Smooth muscle cell of the umbilical artery (primary cell): ENCODE measurements around the gene LINC00632. TPM values are rescaled to one million over a fixed set of nuclear protein-coding genes. Genes with fewer than 3 reads are reported as not detected.

Experiments used
- total RNA-seq: library from RNA; depleted of rRNA; stranded (reverse); fragments of >200 nt; gene quantifications from 2 replicates; pipeline ENCODE4 v1.2.3, GENCODE V29; 2014

The LINC00632 gene
- 13.4 and 17.0 TPM in 2 replicates for total RNA-seq

GRCh38 chrX:140709421-140709846 lies at the start of gene LINC00632:
Gene LINC00632, plus strand, starts transcription at chrX:140709759.

Other genes with a start within 250 kb of the LINC00632 start
- not detected in 2 replicates for gene SOX3, start 204.7 kb upstream of the LINC00632 start, total RNA-seq